ENCODE measurements around the gene NANOS3. TPM values are rescaled to one million over a fixed set of nuclear protein-coding genes. Genes with fewer than 3 reads are reported as not detected.

NANOS3 gene
- total and polyA plus RNA-seq, 2 of the 13 experiments (the other 11 are each of a cell fraction or from before 2014, with no cell fraction given), result 0.21 TPM; not detected in 1

GRCh38 chr19:13847407-13848339 is 29.3 kb upstream of the NANOS3 start (continued):
- TF ChIP-seq ZNF407 (CRISPR knock-in tag; IDR thresholded peaks at IDR 0.05; ENCODE audit: not compliant biosample characterization), result no peak
- TF ChIP-seq ZNF782 (CRISPR knock-in tag; IDR thresholded peaks at IDR 0.05; ENCODE audit: borderline replicate concordance), result no peak
- 0 out of 2 replicates have a peak, but pooled peaks have one; percentile 2 for TF ChIP-seq ZFP91 (CRISPR knock-in tag; IDR thresholded peaks at IDR 0.05; ENCODE audit: borderline replicate concordance)
- TF ChIP-seq CREM (IDR thresholded peaks at IDR 0.05), result no peak
- no peak for TF ChIP-seq CREM (CRISPR knock-in tag; IDR thresholded peaks at IDR 0.05)
- TF ChIP-seq FOXO4 (CRISPR knock-in tag; conservative IDR thresholded peaks at IDR 0.05), result no peak
- peak; percentile 5; the same call in 1 of the 2 replicates for TF ChIP-seq NR2F2 (IDR thresholded peaks at IDR 0.05; ENCODE audit: borderline replicate concordance, low read depth)
- TF ChIP-seq ZC3H4 (CRISPR knock-in tag; IDR thresholded peaks at IDR 0.05; ENCODE audit: borderline replicate concordance), result no peak
- TF ChIP-seq HNF4G (IDR thresholded peaks at IDR 0.05; ENCODE audit: borderline replicate concordance, low read depth, low read length), result no peak
- TF ChIP-seq HNF4G (CRISPR knock-in tag; IDR thresholded peaks at IDR 0.05; ENCODE audit: borderline replicate concordance, low read depth), result no peak
- TF ChIP-seq ZNF451 (CRISPR knock-in tag; IDR thresholded peaks at IDR 0.05), result no peak
- TF ChIP-seq KDM3A (CRISPR knock-in tag; IDR thresholded peaks at IDR 0.05; ENCODE audit: low read depth), result peak; percentile 75; the same call in 1 of the 2 replicates
- TF ChIP-seq ZNF362 (CRISPR knock-in tag; IDR thresholded peaks at IDR 0.05; ENCODE audit: borderline replicate concordance), result peak; percentile 26; the same call in 1 of the 2 replicates
- no peak for TF ChIP-seq IRF1 (CRISPR knock-in tag; IDR thresholded peaks at IDR 0.05; ENCODE audit: low read depth)

Measured in HepG2 (cell line).